Measurements from ENCODE around the gene GAS7.

GAS7 gene

GRCh38 chr17:10127819-10128425 is 70.5 kb downstream of the GAS7 start:
- no peak for DNase-seq

DNA sequence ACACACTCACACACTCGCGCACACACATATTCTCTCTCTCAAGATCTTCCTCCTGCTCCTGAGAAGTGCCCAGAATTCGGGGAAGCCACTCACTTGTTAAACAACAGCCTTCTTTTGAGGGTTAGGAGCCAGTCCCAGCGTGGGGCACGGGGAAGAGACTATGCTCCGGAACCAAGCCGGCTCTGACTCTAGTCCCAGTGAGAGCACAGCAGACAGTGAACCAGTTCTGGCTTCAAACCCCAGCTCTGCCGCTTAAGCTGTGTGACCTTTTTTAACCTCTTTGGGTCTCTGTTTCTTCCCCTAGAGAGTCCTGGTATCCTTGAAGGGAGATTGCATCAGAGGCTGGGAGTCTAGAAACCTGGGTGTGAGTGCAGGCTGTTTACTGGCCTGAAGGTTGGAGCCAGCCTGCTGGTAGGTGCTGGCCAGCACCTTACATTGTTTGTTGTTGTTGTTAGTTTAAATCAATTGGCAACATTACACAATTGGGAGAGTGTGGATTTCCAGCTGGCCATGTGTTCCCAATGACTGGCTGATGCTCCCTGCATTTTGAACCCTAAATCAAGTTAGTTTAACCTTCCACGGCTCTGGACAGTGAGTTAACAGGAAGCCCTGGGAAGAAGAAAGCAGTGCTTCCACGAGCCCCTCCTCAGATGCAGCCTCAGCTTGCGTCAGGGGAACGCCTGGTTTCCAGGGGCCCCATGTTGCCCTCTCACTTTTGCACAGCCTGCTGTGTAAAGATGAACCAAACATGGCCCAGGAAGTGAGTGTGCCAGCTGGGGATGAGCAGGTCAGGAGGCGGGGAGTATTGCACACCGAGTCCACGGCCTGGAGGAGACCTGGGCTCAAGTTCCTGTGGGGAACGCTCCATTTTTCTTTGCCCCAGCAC is 71.5 kb downstream of the GAS7 start:
- no peak for DNase-seq

DNA sequence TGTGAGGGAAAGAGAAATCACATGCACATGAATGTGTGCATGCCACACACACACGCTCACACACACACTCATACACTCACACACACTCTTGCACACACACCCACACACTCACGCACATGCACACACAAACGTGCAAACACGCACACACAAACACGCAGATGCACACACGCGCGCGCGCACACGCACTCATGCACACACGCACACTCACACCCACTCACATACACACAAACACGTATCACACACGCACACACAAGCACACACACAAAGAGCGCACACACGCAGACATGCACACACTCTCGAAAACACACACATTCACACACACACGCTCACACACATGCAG is 72.2 kb downstream of the GAS7 start:
- DNase-seq: no peak

GRCh38 chr17:10125531-10126275 is 72.7 kb downstream of the GAS7 start:
- no peak for DNase-seq

- no peak for DNase-seq
These were observed 75.3 kb downstream of the GAS7 start for GRCh38 chr17:10123093-10123492.

- no peak for DNase-seq
These were observed 76.3 kb downstream of the GAS7 start for GRCh38 chr17:10121971-10122707.

DNA sequence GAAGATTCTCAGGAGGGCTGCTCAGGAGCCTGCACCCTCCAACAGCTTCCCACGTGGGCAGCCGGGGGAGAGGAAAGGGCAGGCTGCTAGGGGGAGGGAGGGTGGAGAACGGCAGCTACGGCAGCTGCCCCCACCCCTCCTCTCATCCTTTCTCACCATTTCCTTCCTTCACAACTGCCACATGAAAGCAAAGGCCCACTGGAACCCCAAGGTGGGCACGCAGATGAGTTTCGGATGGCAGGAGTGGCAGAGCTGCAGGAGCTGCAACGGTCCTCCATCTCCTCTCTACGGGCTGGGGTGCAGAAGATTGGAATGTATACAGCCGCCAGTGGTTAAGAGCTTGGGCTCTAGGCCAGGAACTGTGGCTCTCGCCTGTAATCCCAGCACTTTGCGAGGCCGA is 77.7 kb downstream of the GAS7 start:
- peak; percentile 13 to 23 for DNase-seq

GRCh38 chr17:10120109-10120485 is 78.3 kb downstream of the GAS7 start:
- DNase-seq: peak; percentile 55 to 64

- DNase-seq: peak; percentile 66 to 69
These were observed 79.0 kb downstream of the GAS7 start for GRCh38 chr17:10119203-10120108.

- no peak for DNase-seq
These were observed 79.6 kb downstream of the GAS7 start for GRCh38 chr17:10118788-10119130.

DNA sequence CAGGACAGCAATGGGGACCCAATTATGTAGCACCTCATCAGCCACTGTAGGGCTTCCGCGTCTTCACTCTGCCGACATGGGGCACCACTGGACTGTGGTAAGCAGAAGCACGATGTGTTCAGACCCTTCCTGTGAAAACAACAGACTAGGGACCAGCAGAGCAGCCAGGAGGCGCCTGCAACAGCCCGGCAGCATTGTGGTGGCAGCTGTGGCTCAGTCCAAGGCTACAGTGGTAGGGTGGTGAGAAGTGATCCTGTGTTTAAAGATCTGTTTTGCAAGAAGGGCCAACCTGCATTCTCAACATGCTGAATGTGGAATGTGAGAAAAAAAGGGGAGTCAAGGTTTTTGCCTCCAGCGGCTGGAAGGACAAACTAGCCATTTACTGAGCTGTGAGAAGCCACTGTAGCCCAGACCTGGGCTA is 80.8 kb downstream of the GAS7 start:
- peak; percentile 46 to 47 for DNase-seq

DNA sequence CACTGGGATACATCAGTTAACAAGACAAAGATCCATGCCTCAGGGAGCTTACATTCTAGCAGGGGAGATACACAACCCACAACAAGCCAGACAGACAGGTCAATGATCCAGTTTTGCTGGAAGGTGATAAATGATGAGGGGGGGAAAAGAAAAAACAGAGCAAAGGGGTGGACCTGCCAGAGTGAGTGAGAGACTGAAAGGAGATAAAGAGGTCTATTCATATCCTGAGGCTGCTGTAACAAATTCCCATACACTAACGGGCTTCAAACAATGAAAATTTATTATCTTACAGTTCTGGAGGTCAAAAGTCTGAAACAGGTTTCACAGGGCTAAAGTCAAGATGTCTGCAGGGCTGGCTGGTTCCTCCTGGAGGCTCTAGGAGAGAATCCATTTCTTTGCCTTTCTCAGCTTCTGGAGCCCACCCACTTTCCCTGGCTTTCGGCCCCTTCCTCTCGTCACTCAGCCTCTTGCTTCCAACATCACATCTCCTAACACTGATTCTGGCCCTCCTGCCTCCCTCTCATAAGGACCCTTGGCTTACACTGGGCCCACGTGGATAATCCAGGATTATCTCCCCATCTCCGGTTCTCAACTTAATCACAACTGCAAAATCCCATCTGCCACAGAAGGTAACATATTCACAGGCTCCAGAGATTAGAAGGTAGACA is 81.5 kb downstream of the GAS7 start:
- DNase-seq: no peak

DNA sequence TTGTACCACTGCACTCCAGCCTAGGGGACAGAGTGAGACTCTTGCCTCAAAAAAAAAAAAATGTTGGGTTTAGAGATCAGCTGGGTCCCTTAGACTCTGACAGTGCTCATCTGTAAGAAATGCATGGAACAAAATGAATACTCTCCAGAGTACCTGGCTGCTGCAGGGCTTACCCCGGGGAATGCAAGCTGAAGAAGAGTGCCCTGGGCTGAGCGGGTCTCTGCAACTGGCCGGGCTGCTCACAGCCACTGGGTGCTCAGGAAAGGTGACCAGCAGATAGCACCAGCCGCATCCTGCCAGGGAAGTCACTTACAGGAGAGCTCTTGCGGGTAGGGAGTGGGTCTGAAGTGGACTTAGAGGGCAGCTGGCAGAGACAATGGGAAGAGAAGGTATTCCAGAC is 82.1 kb downstream of the GAS7 start:
- no peak for DNase-seq

- no peak for DNase-seq
These were observed 82.9 kb downstream of the GAS7 start for GRCh38 chr17:10115536-10115932.

DNA sequence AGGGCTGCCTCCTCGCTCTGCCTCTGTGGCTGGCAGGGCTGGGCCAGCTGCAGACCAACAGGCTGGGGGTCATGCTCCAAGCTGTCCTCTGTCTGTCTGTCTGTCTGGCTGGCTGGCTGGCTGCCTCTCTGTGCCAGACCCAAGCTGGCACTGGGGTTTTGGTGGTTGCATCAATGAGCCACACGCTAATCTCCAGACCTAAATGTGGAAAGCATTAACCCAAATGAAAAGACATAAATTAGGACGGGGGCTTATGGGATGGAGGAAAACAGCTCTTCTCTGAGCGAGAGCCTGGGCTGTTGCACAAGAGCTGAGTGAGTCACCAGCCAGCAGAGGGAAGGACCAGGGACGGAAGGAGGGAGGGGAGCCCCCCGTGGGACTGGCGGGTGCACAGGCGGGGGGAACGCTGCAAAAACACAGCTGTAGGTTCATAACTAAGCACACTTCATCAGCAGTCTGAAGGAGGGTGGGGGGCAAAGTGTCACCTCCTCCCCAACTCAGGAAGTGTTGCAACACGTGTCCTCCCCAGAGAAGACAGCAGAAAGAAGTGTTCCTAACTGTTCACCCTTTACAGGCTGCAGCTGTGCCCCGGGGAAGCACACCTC is 83.4 kb downstream of the GAS7 start:
- DNase-seq: peak; percentile 84 to 85

DNA sequence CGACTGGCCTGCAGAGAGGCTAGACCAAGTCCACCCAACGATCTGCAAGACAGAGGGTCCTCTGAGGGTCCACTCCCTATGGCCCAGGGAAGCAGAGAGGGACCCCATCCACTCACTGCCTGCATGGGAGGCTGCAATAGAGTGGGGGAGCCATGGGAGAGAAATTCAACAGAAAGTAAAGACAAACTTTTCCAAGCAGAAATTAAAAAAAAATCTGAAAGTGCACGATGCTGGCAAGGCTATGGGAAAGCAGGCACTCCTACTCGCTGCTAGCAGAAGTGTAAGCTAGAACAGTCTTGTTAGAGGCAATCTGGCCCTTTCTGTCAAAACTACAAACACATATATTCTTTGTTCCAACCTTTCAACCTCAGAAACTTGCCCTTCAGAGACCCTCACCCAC is 85.4 kb downstream of the GAS7 start:
- no peak for DNase-seq

GRCh38 chr17:10111907-10112452 is 86.4 kb downstream of the GAS7 start:
- no peak for DNase-seq

GRCh38 chr17:10109146-10109545 is 89.3 kb downstream of the GAS7 start:
- DNase-seq: no peak

DNA sequence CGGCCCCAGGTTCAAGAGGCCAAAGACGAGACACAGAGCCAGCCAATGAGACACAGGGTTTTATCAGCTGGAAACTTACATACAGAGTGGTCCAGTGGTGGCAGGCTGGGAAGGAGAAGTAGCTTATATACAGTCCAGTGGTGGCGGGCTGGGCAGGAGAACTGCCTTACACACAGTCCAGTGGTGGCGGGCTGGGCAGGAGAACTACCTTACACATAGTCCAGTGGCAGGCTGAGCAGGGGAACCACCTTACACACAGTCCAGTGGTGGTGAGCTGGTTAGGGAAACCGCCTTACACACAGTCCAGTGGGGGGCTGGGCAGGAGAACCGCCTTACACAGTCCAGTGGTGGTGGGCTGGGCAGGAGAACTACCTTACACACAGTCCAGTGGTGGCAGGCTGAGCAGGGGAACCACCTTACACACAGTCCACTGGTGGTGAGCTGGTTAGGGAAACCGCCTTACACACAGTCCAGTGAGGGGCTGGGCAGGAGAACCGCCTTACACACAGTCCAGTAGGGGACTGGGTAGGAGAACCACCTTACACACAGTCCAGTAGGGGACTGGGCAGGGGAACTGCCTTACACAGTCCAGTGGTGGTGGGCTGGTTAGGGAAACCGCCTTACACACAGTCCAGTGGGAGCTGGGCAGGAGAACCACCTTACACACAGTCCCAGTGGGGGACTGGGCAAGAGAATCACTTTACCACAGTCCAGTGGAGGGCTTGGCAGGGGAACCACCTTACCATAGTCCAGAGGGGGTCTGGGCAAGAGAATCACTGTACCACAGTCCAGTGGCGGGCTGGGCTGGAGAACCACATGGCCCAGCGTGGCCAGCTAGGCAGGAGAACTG is 90.9 kb downstream of the GAS7 start:
- DNase-seq: no peak

- DNase-seq: no peak
These were observed 92.3 kb downstream of the GAS7 start for GRCh38 chr17:10106067-10106466.

Measured in AML-193 (cell line).